ENCODE results near the gene SOCS7.

The SOCS7 gene

DNA sequence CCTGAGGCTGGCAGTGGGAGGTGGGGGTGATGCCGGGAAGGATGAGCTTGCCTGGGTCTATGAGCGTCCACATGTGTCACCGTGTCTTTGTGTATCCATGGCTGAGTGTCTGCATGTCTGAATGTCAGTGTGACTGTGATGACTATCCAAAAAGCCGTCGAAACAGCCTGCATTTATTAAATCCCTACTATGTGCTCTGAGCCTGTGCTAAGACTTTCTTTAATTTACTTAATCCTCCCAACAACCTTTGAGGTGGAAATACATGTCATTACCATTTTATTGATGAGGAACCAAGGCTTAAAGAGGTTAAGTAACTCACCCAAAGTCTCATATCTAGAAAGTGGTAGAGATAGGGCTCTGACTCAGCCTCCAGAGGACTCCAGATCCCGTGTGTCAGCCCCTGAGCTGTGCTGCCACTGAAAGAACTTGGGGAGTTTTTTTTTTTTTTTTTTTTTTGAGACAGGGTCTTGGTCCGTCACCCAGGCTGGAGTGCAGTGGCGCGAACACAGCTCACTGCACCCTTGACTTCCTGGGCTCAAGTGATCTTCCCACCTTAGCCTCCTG, 96.6 kb downstream of the SOCS7 start:
- H3K4me1 ChIP-seq (ENCODE audit: low read length): peaks cover 10% of the 10 kb centered on the region
- DNase-seq: no peak
- H3K27me3 ChIP-seq (replicated peaks; ENCODE audit: insufficient read depth, low read length): no peaks in the 10 kb centered on the region
- H3F3A ChIP-seq (ENCODE audit: insufficient read depth, low read length): peaks cover 7% of the 10 kb centered on the region
- no peak overlapping the region for H3K27ac ChIP-seq (ENCODE audit: low read length)
- H3K4me3 ChIP-seq (ENCODE audit: low read length): no peak overlapping the region
- H3K9me2 ChIP-seq (replicated peaks; ENCODE audit: insufficient read depth, low read length): no peaks in the 10 kb centered on the region
- TF ChIP-seq, protein P1, sequence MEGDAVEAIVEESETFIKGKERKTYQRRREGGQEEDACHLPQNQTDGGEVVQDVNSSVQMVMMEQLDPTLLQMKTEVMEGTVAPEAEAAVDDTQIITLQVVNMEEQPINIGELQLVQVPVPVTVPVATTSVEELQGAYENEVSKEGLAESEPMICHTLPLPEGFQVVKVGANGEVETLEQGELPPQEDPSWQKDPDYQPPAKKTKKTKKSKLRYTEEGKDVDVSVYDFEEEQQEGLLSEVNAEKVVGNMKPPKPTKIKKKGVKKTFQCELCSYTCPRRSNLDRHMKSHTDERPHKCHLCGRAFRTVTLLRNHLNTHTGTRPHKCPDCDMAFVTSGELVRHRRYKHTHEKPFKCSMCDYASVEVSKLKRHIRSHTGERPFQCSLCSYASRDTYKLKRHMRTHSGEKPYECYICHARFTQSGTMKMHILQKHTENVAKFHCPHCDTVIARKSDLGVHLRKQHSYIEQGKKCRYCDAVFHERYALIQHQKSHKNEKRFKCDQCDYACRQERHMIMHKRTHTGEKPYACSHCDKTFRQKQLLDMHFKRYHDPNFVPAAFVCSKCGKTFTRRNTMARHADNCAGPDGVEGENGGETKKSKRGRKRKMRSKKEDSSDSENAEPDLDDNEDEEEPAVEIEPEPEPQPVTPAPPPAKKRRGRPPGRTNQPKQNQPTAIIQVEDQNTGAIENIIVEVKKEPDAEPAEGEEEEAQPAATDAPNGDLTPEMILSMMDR (IDR thresholded peaks at IDR 0.05; ENCODE audit: low read length): no peak
- TF ChIP-seq EZH2 (optimal IDR thresholded peaks at IDR 0.05; ENCODE audit: low read depth, low read length) (no peak), EZH2phosphoT487 (IDR thresholded peaks at IDR 0.05; ENCODE audit: low read length) (no peak)
- H3K9me3 ChIP-seq (replicated peaks; ENCODE audit: insufficient read depth, low read length): no peaks in the 10 kb centered on the region
- H4K20me1 ChIP-seq (ENCODE audit: insufficient read depth, low read length): no peaks in the 10 kb centered on the region
- no peak overlapping the region for H3K9ac ChIP-seq (ENCODE audit: low read length)
- no peak overlapping the region for H3K4me2 ChIP-seq (ENCODE audit: low read depth, low read length)
- peaks cover 92% of the 10 kb centered on the region for H3K79me2 ChIP-seq (ENCODE audit: low read length)
- no peaks in the 10 kb centered on the region for H3K36me3 ChIP-seq (replicated peaks; ENCODE audit: insufficient read depth, low read length)
- H2AFZ ChIP-seq (ENCODE audit: low read length): no peak overlapping the region

- no peaks in the 10 kb centered on the region for H3K9me3 ChIP-seq (replicated peaks; ENCODE audit: insufficient read depth, low read length)
- no peak overlapping the region for H3K9ac ChIP-seq (ENCODE audit: low read length)
- peaks cover 92% of the 10 kb centered on the region for H3K79me2 ChIP-seq (ENCODE audit: low read length)
- H3F3A ChIP-seq (ENCODE audit: insufficient read depth, low read length): no peaks in the 10 kb centered on the region
- TF ChIP-seq, protein P1 (IDR thresholded peaks at IDR 0.05; ENCODE audit: low read length): no peak
- no peak for TF ChIP-seq EZH2phosphoT487 (IDR thresholded peaks at IDR 0.05; ENCODE audit: low read length)
- no peak for TF ChIP-seq EZH2 (optimal IDR thresholded peaks at IDR 0.05; ENCODE audit: low read depth, low read length)
- no peaks in the 10 kb centered on the region for H3K27me3 ChIP-seq (replicated peaks; ENCODE audit: insufficient read depth, low read length)
- H2AFZ ChIP-seq (ENCODE audit: low read length): no peak overlapping the region
- no peaks in the 10 kb centered on the region for H3K9me2 ChIP-seq (replicated peaks; ENCODE audit: insufficient read depth, low read length)
- H3K36me3 ChIP-seq (replicated peaks; ENCODE audit: insufficient read depth, low read length): no peaks in the 10 kb centered on the region
- peaks cover 3% of the 10 kb centered on the region; the same call in 1 of the 2 replicates for H3K4me1 ChIP-seq (ENCODE audit: low read length)
- no peaks in the 10 kb centered on the region for H4K20me1 ChIP-seq (ENCODE audit: insufficient read depth, low read length)
- no peak for DNase-seq
- no peak overlapping the region for H3K27ac ChIP-seq (ENCODE audit: low read length)
- H3K4me3 ChIP-seq (ENCODE audit: low read length): no peak overlapping the region
- H3K4me2 ChIP-seq (ENCODE audit: low read depth, low read length): no peak overlapping the region
Measured at GRCh38 chr17:38449364-38449763, 97.7 kb downstream of the SOCS7 start.

GRCh38 chr17:38450557-38451029, 98.9 kb downstream of the SOCS7 start:
- Histone ChIP-seq H3K27ac (ENCODE audit: low read length) (no peak overlapping the region), H3K9me2 (replicated peaks; ENCODE audit: insufficient read depth, low read length) (no peaks in the 10 kb centered on the region), H3F3A (ENCODE audit: insufficient read depth, low read length) (no peaks in the 10 kb centered on the region), H3K4me3 (ENCODE audit: low read length) (no peak overlapping the region), H3K4me1 (ENCODE audit: low read length) (no peaks in the 10 kb centered on the region), H3K79me2 (ENCODE audit: low read length) (peaks cover 92% of the 10 kb centered on the region), H4K20me1 (ENCODE audit: insufficient read depth, low read length) (no peaks in the 10 kb centered on the region), H2AFZ (ENCODE audit: low read length) (no peak overlapping the region), H3K9me3 (replicated peaks; ENCODE audit: insufficient read depth, low read length) (no peaks in the 10 kb centered on the region), H3K36me3 (replicated peaks; ENCODE audit: insufficient read depth, low read length) (no peaks in the 10 kb centered on the region), H3K9ac (ENCODE audit: low read length) (no peak overlapping the region), H3K4me2 (ENCODE audit: low read depth, low read length) (no peak overlapping the region), H3K27me3 (replicated peaks; ENCODE audit: insufficient read depth, low read length) (no peaks in the 10 kb centered on the region)
- DNase-seq: no peak
- TF ChIP-seq EZH2 (optimal IDR thresholded peaks at IDR 0.05; ENCODE audit: low read depth, low read length): no peak
- TF ChIP-seq, protein P1 (IDR thresholded peaks at IDR 0.05; ENCODE audit: low read length): no peak
